Spleen (tissue), 11 donors: Measurements from ENCODE around the gene HSP90AB1. TPM values are rescaled to one million over a fixed set of nuclear protein-coding genes. Genes with fewer than 3 reads are reported as not detected.
A peak's percentile ranks its signal among the peaks of the same experiment; 100 is the strongest.

Experiments used
- DNase-seq: peaks from one replicate; pipeline ENCODE4 v3.0.0-alpha.2; 2020
- H3K27ac ChIP-seq, 8 donors: fragments of 200-600 bp; sonication (generic) in 7 of 8; 1 replicate in 4 of 8; 2 replicates in 4 of 8; pipeline versions ENCODE4 v1.5.0 to v1.8.0; 2016 to 2021; ENCODE audit warnings: inconsistent platforms in 4 of 8, mild to moderate bottlenecking in 4 of 8, moderate library complexity in 1 of 8
- H3K27me3 ChIP-seq, 7 donors: fragments of 200-600 bp; sonication (generic) in 6 of 7; replicated peaks in 1 of 7; 1 replicate in 4 of 7; 2 replicates in 3 of 7; pipeline versions ENCODE4 v1.5.0 to v1.8.0; 2016 to 2021; ENCODE audit warnings: inconsistent platforms in 3 of 7, mild to moderate bottlenecking in 1 of 7
- H3K36me3 ChIP-seq, 6 donors: fragments of 200-600 bp; sonication (generic) in 5 of 6; 1 replicate in 4 of 6; 2 replicates in 2 of 6; pipeline versions ENCODE4 v1.5.0 to v1.8.0; 2016 to 2021; ENCODE audit warnings: inconsistent platforms in 2 of 6
- H3K4me1 ChIP-seq, 6 donors: fragments of 200-600 bp; sonication (generic) in 5 of 6; 1 replicate in 3 of 6; 2 replicates in 3 of 6; pipeline versions ENCODE4 v1.5.0 to v1.8.0; 2016 to 2021; ENCODE audit warnings: inconsistent platforms in 3 of 6
- H3K4me3 ChIP-seq, 8 donors: fragments of 200-600 bp; sonication (generic) in 7 of 8; 1 replicate in 4 of 8; 2 replicates in 4 of 8; pipeline versions ENCODE4 v1.5.0 to v1.8.0; 2016 to 2021; ENCODE audit warnings: inconsistent platforms in 4 of 8, mild to moderate bottlenecking in 4 of 8, moderate library complexity in 2 of 8
- H3K9me3 ChIP-seq, 8 donors: fragments of 200-600 bp; sonication (generic) in 7 of 8; 1 replicate in 4 of 8; 2 replicates in 4 of 8; pipeline versions ENCODE4 v1.5.0 to v1.8.0; 2016 to 2021; ENCODE audit warnings: inconsistent platforms in 4 of 8
- CTCF ChIP-seq, 11 experiments: fragments of 200-600 bp in 7 of 11; fragments of 450-650 bp in 4 of 11; sonication (generic) in 4 of 11; IDR thresholded peaks in 8 of 11; conservative IDR thresholded peaks in 3 of 11; 1 replicate in 7 of 11; 2 replicates in 4 of 11; pipeline versions ENCODE4 v1.4.0 to v1.8.0; 2016 to 2021; ENCODE audit warnings: antibody characterized with exemption in 11 of 11, inconsistent platforms in 4 of 11, mild to moderate bottlenecking in 1 of 11
- POLR2A ChIP-seq, 3 donors: fragments of 450-650 bp; IDR thresholded peaks; one replicate each; pipeline ENCODE4 v1.5.1; 2017; ENCODE audit warnings: antibody characterized with exemption in 3 of 3, mild to moderate bottlenecking in 1 of 3
- POLR2AphosphoS5 ChIP-seq, 3 donors: sonication (generic); formaldehyde crosslinking; IDR thresholded peaks; one replicate each; pipeline ENCODE4 v1.5.1; 2017; ENCODE audit warnings: antibody characterized with exemption in 3 of 3
- WGBS, 5 donors: extraction: QIAGEN DNeasy Blood & Tissue Kit in 3 of 5; methylation state at CpG; one replicate each; pipeline versions ENCODE4 v1.1.5 to v1.1.7; 2013 to 2018; 5-methylcytosine and 5-hydroxymethylcytosine counted together
- intact Hi-C: fragments of 100-400 bp; cut with DNase I; formaldehyde crosslinking; loops from one replicate; pipeline ENCODE4 v1.15.0; 2023; ENCODE audit warnings: low total_unique reads
- polyA plus RNA-seq, 3 donors: library from polyadenylated mRNA; stranded (reverse); fragments of 200-250 nt; gene quantifications; one replicate each; pipeline ENCODE4 v1.2.1, GENCODE V29; 2013
- total RNA-seq, 7 donors: library from RNA; depleted of rRNA in 3 of 7; stranded (reverse); fragments of >200 nt in 3 of 7; fragmentation: NEBNext Ultra II Directional in 4 of 7; extraction: Animal tissue kit (Norgen Biotek cat#: 25700) in 4 of 7; gene quantifications; one replicate each; pipeline versions ENCODE4 v1.1.0 to v1.2.1, GENCODE V29; 2016 to 2021
- donor health status: healthy with polysubstance abuse.
- donor health status: DM: no; HTN: no; CAD: no; lungs with moderate emphysema.
- donor health status: DM: no; HTN: no; CAD: no.
- donor health status: Bipolar disorder and iron deficiency.
- donor health status: healthy.
- donor health status: DM: no; HTN: no; CAD: no.
- donor health status: DM: yes; HTN: yes; CAD: no.

Gene HSP90AB1
- total and polyA plus RNA-seq, 10 donors = 196 to 546 (median 386) TPM

- 74 to 84% (median 83%) methylated on average over 9 of the region's 9 CpGs for WGBS, 5 donors
- Histone ChIP-seq H3K4me1 (peaks cover 21 to 79% (median 57%) of the 10 kb centered on the region in 6 donors), H3K27me3 (no peaks in the 10 kb centered on the region), H3K4me3 (peak overlapping the region in 3 of 8 donors; percentile 73 to 99 (median 99)), H3K36me3 (peaks cover 7 to 62% (median 59%) of the 10 kb centered on the region in 6 donors), H3K9me3 (no peaks in the 10 kb centered on the region), H3K27ac (peak overlapping the region in 4 of 8 donors; percentile 98 to 99 (median 99))
- DNase-seq = peak; percentile 70
- intact Hi-C loops = no loop called here
- TF ChIP-seq POLR2A (IDR thresholded peaks at IDR 0.05) (no peak), CTCF (IDR thresholded peaks at IDR 0.05 in 8 of 11, conservative IDR thresholded peaks at IDR 0.05 in 3 of 11) (no peak), POLR2AphosphoS5 (IDR thresholded peaks at IDR 0.05) (no peak)
Measured at GRCh38 chr6:44249082-44249748, 2.3 kb downstream of the HSP90AB1 start.

- no peak for TF ChIP-seq POLR2AphosphoS5 (IDR thresholded peaks at IDR 0.05)
- WGBS, 5 donors = 60 to 70% (median 64%) methylated on average over 6 of the region's 6 CpGs
- intact Hi-C loops = no loop called here
Measured at GRCh38 chr6:44250067-44250717, 3.3 kb downstream of the HSP90AB1 start.

GRCh38 chr6:44250718-44251123 is 3.8 kb downstream of the HSP90AB1 start:
- Histone ChIP-seq H3K36me3 (peaks cover 10 to 77% (median 72%) of the 10 kb centered on the region in 6 donors), H3K4me3 (no peak overlapping the region), H3K9me3 (no peaks in the 10 kb centered on the region), H3K27me3 (no peaks in the 10 kb centered on the region), H3K27ac (peak overlapping the region in 1 of 8 donors; percentile 13), H3K4me1 (peaks cover 20 to 88% (median 67%) of the 10 kb centered on the region in 6 donors)
- intact Hi-C loops = no loop called here
- DNase-seq = no peak
- WGBS, 5 donors = 65 to 88% (median 78%) methylated on average over 3 of the region's 3 CpGs
- TF ChIP-seq POLR2AphosphoS5 (IDR thresholded peaks at IDR 0.05) (no peak), POLR2A (IDR thresholded peaks at IDR 0.05) (no peak), CTCF (IDR thresholded peaks at IDR 0.05 in 8 of 11, conservative IDR thresholded peaks at IDR 0.05 in 3 of 11) (no peak)

More at GRCh38 chr6:44250067-44250717, 3.3 kb downstream of the HSP90AB1 start:
- Histone ChIP-seq H3K4me3 (no peak overlapping the region), H3K27me3 (no peaks in the 10 kb centered on the region), H3K9me3 (no peaks in the 10 kb centered on the region), H3K27ac (peak overlapping the region in 1 of 8 donors; percentile 13), H3K36me3 (peaks cover 10 to 72% (median 68%) of the 10 kb centered on the region in 6 donors), H3K4me1 (peaks cover 21 to 88% (median 66%) of the 10 kb centered on the region in 6 donors)
- no peak for DNase-seq

- intact Hi-C loops = no loop called here
- Histone ChIP-seq H3K36me3 (peaks cover 10 to 80% (median 74%) of the 10 kb centered on the region in 6 donors), H3K4me3 (no peak overlapping the region), H3K27ac (peak overlapping the region in 1 of 8 donors; percentile 8), H3K9me3 (no peaks in the 10 kb centered on the region), H3K27me3 (no peaks in the 10 kb centered on the region), H3K4me1 (peaks cover 27 to 94% (median 74%) of the 10 kb centered on the region in 6 donors)
- 86 to 92% (median 90%) methylated on average over 14 of the region's 14 CpGs for WGBS, 5 donors
- TF ChIP-seq POLR2A (IDR thresholded peaks at IDR 0.05) = no peak
- no peak for TF ChIP-seq CTCF (IDR thresholded peaks at IDR 0.05 in 8 of 11, conservative IDR thresholded peaks at IDR 0.05 in 3 of 11)
- TF ChIP-seq POLR2AphosphoS5 (IDR thresholded peaks at IDR 0.05) = no peak
- peak; percentile 57 for DNase-seq
Measured at GRCh38 chr6:44251576-44252524, 4.9 kb downstream of the HSP90AB1 start.
